ENCODE results near the gene TAB3.

The TAB3 gene

DNA sequence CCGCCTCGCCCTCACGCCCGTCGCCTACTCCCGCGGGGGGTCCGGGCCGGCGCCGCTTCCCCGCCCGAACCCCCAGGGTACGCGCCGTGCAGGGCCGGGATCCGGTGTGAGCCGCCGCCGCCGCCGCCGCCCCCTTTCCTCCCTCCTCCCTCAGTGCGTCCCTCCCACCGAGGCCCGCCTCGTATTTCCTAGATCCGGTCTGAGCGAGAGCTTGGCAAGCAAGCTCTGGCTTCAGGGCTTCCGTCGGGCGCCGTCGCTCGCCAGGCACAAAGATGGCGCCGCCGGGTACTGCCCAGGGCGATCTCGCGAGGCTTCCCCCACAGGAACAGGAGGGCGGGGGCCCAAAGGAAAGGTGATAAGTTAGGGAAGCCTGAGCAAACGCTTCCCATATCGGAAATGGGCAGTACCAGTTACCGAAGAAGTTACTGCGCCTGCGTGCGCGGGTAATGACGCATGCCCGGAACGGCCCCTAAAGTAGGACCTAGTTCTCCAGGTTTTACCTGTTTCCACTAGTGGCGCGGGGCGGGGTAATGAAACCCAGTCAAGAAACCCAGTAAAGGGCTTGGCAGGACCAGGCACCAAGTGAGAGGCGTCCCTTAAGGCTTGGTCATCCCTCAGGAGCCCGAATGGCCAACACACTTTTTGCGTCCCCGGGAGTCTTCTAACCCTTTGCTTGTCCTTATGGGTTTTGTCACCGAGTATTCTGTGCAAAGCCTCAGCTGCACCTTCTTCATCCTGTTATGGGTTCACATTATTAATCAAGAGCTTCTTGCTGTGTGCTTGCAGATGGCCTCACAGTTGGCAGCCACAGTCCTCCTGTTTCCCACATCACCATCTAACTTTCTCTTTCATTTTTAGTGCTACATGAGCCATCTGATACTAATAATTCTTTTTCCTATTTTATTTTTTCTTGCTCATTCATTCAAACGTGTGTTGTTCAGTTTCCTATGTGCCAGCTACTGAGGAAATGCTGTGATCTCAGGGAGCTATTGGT, at the start of gene TAB3:
Gene TAB3, minus strand, starts transcription at position 108 of the 994 bp plus-strand sequence. CDS start 29,666 bp downstream, outside the sequence.
- peak; percentile 94 for DNase-seq (ENCODE audit: low spot score)

DNA sequence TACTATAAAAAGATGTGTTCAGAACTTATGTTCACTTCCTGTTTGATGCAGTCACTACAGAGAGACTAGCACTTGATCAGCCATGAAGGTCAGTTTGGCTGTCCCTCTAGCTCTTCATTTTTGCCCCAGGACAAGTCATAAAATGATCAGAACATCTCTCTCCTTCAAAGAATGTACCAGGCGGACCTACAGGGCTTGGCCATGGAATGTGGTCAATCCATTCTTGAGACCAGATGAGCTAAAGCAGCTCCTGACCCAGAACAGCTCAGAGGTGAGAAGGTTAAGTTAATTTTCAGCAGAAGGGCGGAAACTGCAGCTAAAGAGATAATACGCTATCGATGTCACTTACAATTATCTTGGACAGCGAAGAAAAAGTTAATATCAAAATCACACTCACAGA, 49.2 kb upstream of the TAB3 start:
- DNase-seq (ENCODE audit: low spot score): no peak

GRCh38 chrX:30935985-30936384, 46.9 kb upstream of the TAB3 start:
- DNase-seq (ENCODE audit: low spot score): no peak

GRCh38 chrX:30931920-30932319, 42.9 kb upstream of the TAB3 start:
- DNase-seq (ENCODE audit: low spot score): no peak

DNA sequence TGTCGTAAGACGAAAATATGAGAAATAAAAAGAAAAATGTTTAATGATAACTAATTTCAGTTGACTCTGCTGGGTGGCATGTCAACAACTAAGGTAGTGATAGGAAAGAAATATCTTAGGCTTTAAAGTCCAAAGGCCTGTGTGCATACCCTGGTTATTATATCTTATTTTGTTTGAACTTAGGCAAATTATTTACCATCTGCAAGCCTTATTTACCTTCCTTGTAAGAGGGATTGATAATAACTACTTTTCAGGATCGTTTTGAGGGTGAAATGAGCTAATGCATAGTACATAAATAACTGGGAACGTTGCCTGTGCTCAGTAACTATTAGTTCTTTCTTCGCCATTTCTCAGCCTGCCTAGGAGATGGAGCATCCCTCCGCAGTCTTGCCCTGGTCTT, 41.6 kb upstream of the TAB3 start:
- DNase-seq (ENCODE audit: low spot score): no peak

GRCh38 chrX:30930143-30930542, 41.1 kb upstream of the TAB3 start:
- no peak for DNase-seq (ENCODE audit: low spot score)

GRCh38 chrX:30920271-30920670, 31.2 kb upstream of the TAB3 start:
- no peak for DNase-seq (ENCODE audit: low spot score)

GRCh38 chrX:30918480-30918879, 29.4 kb upstream of the TAB3 start:
- DNase-seq (ENCODE audit: low spot score): no peak

- no peak for DNase-seq (ENCODE audit: low spot score)
Observed at GRCh38 chrX:30913492-30913891, 24.4 kb upstream of the TAB3 start.

DNA sequence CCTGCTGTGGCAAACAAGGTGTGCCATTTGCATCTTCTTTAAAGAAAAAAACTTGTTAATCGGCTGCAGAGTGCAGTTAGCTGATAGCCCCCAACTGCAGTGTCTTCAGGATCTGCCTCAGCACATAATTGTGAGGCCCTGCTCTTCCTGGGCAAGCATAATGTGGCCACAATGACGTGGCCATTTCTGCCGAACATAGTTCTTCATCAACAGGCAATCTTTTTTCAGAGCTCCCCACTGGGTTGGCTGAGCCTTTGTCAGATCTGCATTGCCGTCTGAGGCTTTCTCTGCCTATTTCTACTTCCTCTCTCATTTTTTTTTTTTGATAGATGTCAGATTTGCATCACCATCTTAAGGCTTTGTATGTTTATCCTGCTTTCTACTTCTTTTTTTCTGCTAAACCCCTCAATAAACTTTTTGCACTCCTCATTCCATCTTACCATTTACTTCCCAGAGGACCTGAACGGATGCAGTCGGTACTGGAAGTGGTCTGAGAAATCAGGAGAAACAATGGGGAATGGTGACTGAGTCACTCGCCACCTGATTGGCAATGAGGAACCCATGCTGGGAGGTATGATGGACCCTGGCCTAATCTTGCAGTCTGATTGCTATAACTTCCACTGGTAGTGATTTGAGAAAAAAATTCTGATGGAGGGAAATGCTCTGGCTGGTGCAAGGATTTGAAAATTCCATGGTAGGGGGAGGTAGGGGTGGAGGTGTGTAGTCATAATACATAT, 21.2 kb upstream of the TAB3 start:
- DNase-seq (ENCODE audit: low spot score): no peak

DNA sequence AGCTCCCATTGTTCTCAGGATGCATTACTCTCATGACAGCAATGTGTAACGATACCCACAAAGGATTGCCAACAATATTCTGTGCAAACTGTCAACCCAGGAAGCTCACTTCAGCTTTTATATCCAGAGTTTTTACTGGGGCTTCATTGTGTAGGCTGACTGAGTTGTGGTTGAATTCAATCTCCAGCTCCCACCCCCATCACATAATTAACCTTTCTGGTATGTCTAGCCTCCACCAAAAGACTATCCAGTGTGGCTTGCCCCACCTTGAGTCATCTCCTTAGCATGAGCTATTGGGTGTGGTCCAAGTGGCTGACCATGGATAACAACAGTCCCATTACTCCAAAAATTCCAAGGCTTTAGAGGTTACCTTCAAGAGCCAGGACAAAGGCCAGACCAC, 17.7 kb upstream of the TAB3 start:
- no peak for DNase-seq (ENCODE audit: low spot score)

- DNase-seq (ENCODE audit: low spot score): no peak
Observed at GRCh38 chrX:30905321-30905720, 16.3 kb upstream of the TAB3 start.

- no peak for DNase-seq (ENCODE audit: low spot score)
Observed at GRCh38 chrX:30904632-30905031, 15.6 kb upstream of the TAB3 start.

DNA sequence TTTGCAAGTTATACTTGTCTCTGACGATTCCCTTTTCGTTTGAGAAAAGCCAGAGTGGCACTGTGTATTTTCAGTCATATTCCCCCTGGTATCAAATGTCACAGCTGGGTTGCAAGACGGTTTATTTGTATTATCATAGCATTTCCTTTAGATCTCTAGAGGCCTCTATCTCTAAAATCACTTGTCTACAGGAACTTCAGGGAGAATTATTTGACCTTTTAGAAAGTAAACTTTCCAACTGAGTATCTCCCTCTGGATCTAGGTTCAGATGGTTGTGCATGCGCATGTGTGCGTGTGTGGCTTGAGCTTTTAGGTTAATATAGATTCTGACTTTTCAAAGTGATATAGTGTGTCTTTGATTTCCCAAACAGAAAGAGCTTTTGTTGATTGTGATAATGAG, 15.1 kb upstream of the TAB3 start:
- no peak for DNase-seq (ENCODE audit: low spot score)

- no peak for DNase-seq (ENCODE audit: low spot score)
Observed at GRCh38 chrX:30900227-30900626, 11.2 kb upstream of the TAB3 start.

DNA sequence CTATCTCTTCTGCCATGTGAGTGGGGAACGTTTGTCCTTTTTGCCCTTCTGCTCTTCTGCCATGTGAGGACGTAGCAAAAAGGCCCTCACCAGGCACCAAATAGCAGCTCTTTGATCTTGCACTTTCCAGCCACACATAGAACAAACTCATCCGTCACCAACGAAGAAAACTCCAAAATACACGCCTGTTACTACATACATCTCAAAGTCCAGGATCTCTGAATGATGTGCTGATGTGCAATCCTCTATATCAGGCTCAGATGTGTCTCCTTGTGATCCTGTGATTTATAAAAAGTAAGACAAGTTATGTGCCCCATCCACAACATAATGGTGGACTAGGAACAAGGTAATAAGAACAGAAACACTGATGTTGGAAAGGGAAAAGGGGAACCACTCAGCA, 9.8 kb upstream of the TAB3 start:
- no peak for DNase-seq (ENCODE audit: low spot score)

DNA sequence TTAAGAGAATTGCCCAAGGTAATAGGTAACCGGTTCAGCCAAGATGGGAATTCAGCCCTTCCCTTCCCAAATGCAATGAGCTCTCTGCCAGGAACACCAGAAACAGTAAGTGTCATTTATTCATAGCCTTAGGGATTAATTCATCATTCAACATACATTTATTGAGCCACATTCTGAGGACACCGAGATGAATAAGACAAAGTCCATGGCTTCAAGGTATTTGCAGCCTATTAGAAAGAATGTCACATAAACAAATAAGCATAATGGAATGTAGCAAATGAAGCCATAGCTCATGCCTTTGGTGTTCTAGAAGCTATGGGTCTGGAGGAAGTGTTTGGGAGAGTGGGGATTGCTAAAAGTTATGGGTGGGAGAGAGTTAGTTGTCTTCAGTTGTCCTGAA, 6.3 kb upstream of the TAB3 start:
- DNase-seq (ENCODE audit: low spot score): no peak

DNA sequence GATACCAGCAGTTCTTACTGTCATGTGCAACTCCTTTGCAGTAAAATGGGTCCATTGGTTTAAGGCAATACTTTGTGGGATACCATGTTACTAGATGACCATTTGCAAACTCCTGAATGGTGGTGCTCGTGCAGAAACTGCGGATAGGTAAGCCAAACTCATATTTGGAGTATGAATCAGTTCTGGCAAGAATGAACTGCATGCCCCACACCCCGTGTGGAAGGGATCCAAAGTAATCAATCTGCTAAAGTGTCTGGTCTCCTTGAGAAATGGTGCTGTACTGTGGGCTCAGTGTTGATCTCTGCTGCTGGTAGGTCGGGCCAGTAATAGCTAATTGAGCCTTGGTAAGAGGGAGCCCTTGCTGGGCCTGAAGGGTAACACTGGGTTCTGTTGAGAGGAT, 4.2 kb upstream of the TAB3 start:
- no peak for DNase-seq (ENCODE audit: low spot score)

DNA sequence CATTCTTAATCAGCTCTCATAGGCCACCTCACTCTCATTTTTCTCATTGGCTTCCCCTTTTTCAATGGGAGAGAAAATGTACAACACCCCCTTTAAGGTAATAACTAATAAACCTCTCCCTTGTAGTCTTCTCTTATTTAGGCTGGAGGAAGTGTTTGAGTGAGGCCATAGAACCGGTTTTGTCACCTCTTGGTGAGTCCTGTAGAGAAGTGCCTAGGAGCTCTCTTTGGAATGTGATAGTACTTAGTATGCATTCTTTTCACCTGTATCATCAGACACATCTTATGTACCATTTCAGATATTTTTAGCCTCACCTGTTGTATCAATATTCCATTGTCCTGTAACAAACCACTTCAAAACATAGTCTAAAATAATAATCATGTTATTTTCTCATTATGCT, 3.5 kb upstream of the TAB3 start:
- DNase-seq (ENCODE audit: low spot score): no peak

- no peak for DNase-seq (ENCODE audit: low spot score)
Observed at GRCh38 chrX:30888526-30889146, 418 bp downstream of the TAB3 start.

GRCh38 chrX:30887721-30888120, 1.3 kb downstream of the TAB3 start:
- DNase-seq (ENCODE audit: low spot score): no peak

DNA sequence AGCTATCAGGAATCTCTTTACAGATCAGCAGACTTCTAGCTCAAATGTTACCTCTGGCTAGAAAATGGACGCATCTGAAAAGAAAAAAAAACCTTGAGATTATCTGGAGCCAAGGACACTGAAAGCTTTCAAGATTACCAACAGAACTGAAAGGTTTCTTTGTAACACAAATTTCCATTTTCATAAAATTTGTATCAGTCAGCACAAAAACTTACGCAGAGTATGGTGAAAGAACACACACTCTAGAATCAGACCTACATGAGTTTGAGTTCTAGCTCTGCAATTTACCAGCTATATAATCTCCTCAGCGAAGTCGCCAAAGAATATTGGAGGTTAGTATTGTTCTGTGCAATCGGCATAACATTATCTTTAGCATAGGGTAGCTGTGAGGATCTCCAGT, 1.8 kb downstream of the TAB3 start:
- DNase-seq (ENCODE audit: low spot score): no peak

DNA sequence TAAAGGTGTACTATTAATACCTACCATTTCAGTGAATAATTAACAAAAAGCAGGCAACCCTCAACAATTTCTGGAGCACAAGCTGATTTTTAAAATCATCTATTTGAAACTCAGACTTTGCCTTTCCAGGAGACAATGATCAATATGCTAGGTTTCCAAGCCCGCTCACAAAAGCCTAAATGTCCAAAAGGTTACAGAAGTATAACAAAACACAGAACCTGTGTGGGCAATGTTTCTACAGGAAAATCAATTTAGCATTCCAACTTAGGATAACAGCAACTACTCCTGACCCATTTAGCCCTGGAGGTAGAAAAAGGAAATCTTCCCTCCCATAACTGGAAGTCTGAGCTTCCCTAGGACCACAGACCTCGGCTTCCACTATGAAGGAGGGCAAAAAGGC, 3.9 kb downstream of the TAB3 start:
- DNase-seq (ENCODE audit: low spot score): no peak

Data from CD4-positive, alpha-beta T cell treated with Interleukin-6 at 100 ng/mL for 8 hours (primary cell).